ENCODE data around the gene FRMD4A.

GRCh38 chr10:13939391-13939790 lies 391.3 kb downstream of the FRMD4A start:
- TF ChIP-seq REST (IDR thresholded peaks at IDR 0.05; ENCODE audit: insufficient replicate concordance, low read depth) = no peak
- TF ChIP-seq SPI1 (IDR thresholded peaks at IDR 0.05; ENCODE audit: borderline replicate concordance, low read depth) = no peak
- TF ChIP-seq POLR2AphosphoS5 (IDR thresholded peaks at IDR 0.05; ENCODE audit: low read depth) = no peak
- TF ChIP-seq, protein P1, sequence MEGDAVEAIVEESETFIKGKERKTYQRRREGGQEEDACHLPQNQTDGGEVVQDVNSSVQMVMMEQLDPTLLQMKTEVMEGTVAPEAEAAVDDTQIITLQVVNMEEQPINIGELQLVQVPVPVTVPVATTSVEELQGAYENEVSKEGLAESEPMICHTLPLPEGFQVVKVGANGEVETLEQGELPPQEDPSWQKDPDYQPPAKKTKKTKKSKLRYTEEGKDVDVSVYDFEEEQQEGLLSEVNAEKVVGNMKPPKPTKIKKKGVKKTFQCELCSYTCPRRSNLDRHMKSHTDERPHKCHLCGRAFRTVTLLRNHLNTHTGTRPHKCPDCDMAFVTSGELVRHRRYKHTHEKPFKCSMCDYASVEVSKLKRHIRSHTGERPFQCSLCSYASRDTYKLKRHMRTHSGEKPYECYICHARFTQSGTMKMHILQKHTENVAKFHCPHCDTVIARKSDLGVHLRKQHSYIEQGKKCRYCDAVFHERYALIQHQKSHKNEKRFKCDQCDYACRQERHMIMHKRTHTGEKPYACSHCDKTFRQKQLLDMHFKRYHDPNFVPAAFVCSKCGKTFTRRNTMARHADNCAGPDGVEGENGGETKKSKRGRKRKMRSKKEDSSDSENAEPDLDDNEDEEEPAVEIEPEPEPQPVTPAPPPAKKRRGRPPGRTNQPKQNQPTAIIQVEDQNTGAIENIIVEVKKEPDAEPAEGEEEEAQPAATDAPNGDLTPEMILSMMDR (IDR thresholded peaks at IDR 0.05; ENCODE audit: insufficient read depth, low read length) = no peak

Measured in HL-60 (cell line).